Hepatocyte (in vitro differentiated cells): ENCODE results near the gene RGS3. TPM values are rescaled to one million over a fixed set of nuclear protein-coding genes. Genes with fewer than 3 reads are reported as not detected.

ENCODE experiments used
- DNase-seq: peaks from one replicate; pipeline ENCODE4 v3.0.0-alpha.2; 2016; ENCODE audit warnings: low spot score
- H2AFZ ChIP-seq: fragments of 200-600 bp; sonication (generic); 2 replicates; pipeline ENCODE4 v1.6.0; 2016; ENCODE audit warnings: antibody characterized with exemption, mild to moderate bottlenecking
- H3K27ac ChIP-seq: fragments of 200-600 bp; sonication (generic); 2 replicates; pipeline ENCODE4 v1.5.1; 2016; ENCODE audit warnings: mild to moderate bottlenecking
- H3K27me3 ChIP-seq: fragments of 200-600 bp; sonication (generic); 2 replicates; pipeline ENCODE4 v1.6.1; 2016
- H3K36me3 ChIP-seq: fragments of 200-600 bp; sonication (generic); replicated peaks from 2 replicates; pipeline ENCODE4 v1.5.1; 2016; ENCODE audit warnings: low read depth; ENCODE audit not compliant: insufficient read depth
- H3K4me1 ChIP-seq: fragments of 200-600 bp; sonication (generic); 2 replicates; pipeline ENCODE4 v1.5.1; 2016; ENCODE audit warnings: mild to moderate bottlenecking, moderate library complexity; ENCODE audit not compliant: insufficient read depth
- H3K4me2 ChIP-seq: fragments of 200-600 bp; sonication (generic); 2 replicates; pipeline ENCODE4 v1.6.0; 2016
- H3K4me3 ChIP-seq: fragments of 200-600 bp; sonication (generic); 2 replicates; pipeline ENCODE4 v1.5.1; 2016; ENCODE audit warnings: mild to moderate bottlenecking
- H3K79me2 ChIP-seq: fragments of 200-600 bp; sonication (generic); 2 replicates; pipeline ENCODE4 v1.6.0; 2017; ENCODE audit warnings: mild to moderate bottlenecking
- H3K9me2 ChIP-seq: fragments of 200-600 bp; sonication (generic); replicated peaks from 2 replicates; pipeline ENCODE4 v1.6.0; 2017; ENCODE audit warnings: mild to moderate bottlenecking; ENCODE audit not compliant: insufficient read depth
- H3K9me3 ChIP-seq: fragments of 200-600 bp; sonication (generic); 2 replicates; pipeline ENCODE4 v1.5.1; 2016; ENCODE audit warnings: low read depth, mild to moderate bottlenecking
- H4K20me1 ChIP-seq: fragments of 200-600 bp; sonication (generic); 2 replicates; pipeline ENCODE4 v1.6.0; 2016; ENCODE audit warnings: mild to moderate bottlenecking; ENCODE audit not compliant: insufficient read depth, poor library complexity, severe bottlenecking
- EZH2 ChIP-seq: fragments of 200-600 bp; sonication (generic); IDR thresholded peaks from 2 replicates; pipeline ENCODE4 v1.6.1; 2016; ENCODE audit warnings: antibody characterized with exemption, mild to moderate bottlenecking, borderline replicate concordance
- EZH2phosphoT487 ChIP-seq: fragments of 200-600 bp; sonication (generic); IDR thresholded peaks from one replicate; pipeline ENCODE4 v1.6.1; 2018; ENCODE audit warnings: antibody characterized with exemption, mild to moderate bottlenecking, low read depth, moderate library complexity; ENCODE audit not compliant: unreplicated experiment, severe bottlenecking
- WGBS: methylation state at CpG from one replicate; pipeline ENCODE4 v1.1.6; 2016; ENCODE audit warnings: low lambda C conversion rate; ENCODE audit errors: missing lambda C conversion rate; 5-methylcytosine and 5-hydroxymethylcytosine counted together
- polyA plus RNA-seq: library from polyadenylated mRNA; unstranded; fragments of >200 nt; fragmentation: Nextera tagmentation; extraction: Ambion mirVana; gene quantifications from 2 replicates; pipeline ENCODE4 v1.2.1, GENCODE V29; 2016
- total RNA-seq: library from RNA; depleted of rRNA; stranded (reverse); fragments of >200 nt; gene quantifications from 2 replicates; pipeline ENCODE4 v1.2.3, GENCODE V29; 2014
- TF ChIP-seq, protein P1 (sequence below): fragments of 200-600 bp; sonication (generic); IDR thresholded peaks from 2 replicates; pipeline ENCODE4 v1.5.1; 2016; ENCODE audit warnings: antibody characterized with exemption, mild to moderate bottlenecking; ENCODE audit not compliant: poor library complexity

Gene RGS3
- total and polyA plus RNA-seq, 2 experiments from 2014 or later, result 48.0 to 62.7 TPM

DNA sequence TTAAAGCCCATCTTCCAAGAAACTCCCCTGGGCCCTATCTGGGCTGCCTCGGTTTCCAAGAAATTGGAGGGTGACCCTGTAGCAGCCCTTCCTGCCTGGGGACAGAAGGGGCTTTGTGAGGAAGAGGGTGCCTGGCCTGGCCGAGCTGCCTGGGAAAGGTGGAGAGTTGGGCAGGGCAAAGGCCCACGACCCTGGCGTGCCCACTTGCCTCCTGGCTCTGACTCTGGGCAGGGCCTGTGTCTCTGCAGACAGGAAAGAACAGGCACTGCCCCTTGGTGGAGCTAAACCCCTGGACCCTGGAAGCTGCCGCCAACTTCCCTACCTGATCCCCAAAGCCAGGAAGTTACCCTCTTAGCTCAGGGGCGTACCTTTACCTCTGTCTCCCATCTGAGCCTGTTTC is 149.3 kb downstream of the RGS3 start:
- no peak overlapping the region for H2AFZ ChIP-seq
- H3K79me2 ChIP-seq, result no peaks in the 10 kb centered on the region
- no peak overlapping the region for H3K27ac ChIP-seq
- H3K36me3 ChIP-seq, result no peaks in the 10 kb centered on the region
- no peaks in the 10 kb centered on the region for H3K27me3 ChIP-seq
- H3K4me1 ChIP-seq, result peaks cover 21% of the 10 kb centered on the region
- no peak overlapping the region for H3K4me3 ChIP-seq
- no peaks in the 10 kb centered on the region for H3K9me3 ChIP-seq
- H3K4me2 ChIP-seq, result no peak overlapping the region
- H4K20me1 ChIP-seq, result no peaks in the 10 kb centered on the region
- no peak for TF ChIP-seq EZH2phosphoT487
- TF ChIP-seq, protein P1, sequence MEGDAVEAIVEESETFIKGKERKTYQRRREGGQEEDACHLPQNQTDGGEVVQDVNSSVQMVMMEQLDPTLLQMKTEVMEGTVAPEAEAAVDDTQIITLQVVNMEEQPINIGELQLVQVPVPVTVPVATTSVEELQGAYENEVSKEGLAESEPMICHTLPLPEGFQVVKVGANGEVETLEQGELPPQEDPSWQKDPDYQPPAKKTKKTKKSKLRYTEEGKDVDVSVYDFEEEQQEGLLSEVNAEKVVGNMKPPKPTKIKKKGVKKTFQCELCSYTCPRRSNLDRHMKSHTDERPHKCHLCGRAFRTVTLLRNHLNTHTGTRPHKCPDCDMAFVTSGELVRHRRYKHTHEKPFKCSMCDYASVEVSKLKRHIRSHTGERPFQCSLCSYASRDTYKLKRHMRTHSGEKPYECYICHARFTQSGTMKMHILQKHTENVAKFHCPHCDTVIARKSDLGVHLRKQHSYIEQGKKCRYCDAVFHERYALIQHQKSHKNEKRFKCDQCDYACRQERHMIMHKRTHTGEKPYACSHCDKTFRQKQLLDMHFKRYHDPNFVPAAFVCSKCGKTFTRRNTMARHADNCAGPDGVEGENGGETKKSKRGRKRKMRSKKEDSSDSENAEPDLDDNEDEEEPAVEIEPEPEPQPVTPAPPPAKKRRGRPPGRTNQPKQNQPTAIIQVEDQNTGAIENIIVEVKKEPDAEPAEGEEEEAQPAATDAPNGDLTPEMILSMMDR, result no peak
- TF ChIP-seq EZH2, result no peak
- no peak for DNase-seq
- 95% methylated on average over 6 of the region's 6 CpGs for WGBS
- no peaks in the 10 kb centered on the region for H3K9me2 ChIP-seq

GRCh38 chr9:113613815-113614413 is 150.4 kb downstream of the RGS3 start:
- no peaks in the 10 kb centered on the region for H3K9me2 ChIP-seq
- no peak overlapping the region for H2AFZ ChIP-seq
- no peak overlapping the region for H3K4me2 ChIP-seq
- H4K20me1 ChIP-seq, result no peaks in the 10 kb centered on the region
- no peaks in the 10 kb centered on the region for H3K79me2 ChIP-seq
- 82% methylated on average over 6 of the region's 6 CpGs for WGBS
- no peak overlapping the region for H3K4me3 ChIP-seq
- no peaks in the 10 kb centered on the region for H3K36me3 ChIP-seq
- peak overlapping the region; percentile 89 for H3K27ac ChIP-seq
- peaks cover 21% of the 10 kb centered on the region for H3K4me1 ChIP-seq
- TF ChIP-seq EZH2phosphoT487 (no peak), EZH2 (no peak)
- TF ChIP-seq, protein P1, result no peak
- H3K27me3 ChIP-seq, result no peaks in the 10 kb centered on the region
- no peaks in the 10 kb centered on the region for H3K9me3 ChIP-seq
- DNase-seq, result no peak

DNA sequence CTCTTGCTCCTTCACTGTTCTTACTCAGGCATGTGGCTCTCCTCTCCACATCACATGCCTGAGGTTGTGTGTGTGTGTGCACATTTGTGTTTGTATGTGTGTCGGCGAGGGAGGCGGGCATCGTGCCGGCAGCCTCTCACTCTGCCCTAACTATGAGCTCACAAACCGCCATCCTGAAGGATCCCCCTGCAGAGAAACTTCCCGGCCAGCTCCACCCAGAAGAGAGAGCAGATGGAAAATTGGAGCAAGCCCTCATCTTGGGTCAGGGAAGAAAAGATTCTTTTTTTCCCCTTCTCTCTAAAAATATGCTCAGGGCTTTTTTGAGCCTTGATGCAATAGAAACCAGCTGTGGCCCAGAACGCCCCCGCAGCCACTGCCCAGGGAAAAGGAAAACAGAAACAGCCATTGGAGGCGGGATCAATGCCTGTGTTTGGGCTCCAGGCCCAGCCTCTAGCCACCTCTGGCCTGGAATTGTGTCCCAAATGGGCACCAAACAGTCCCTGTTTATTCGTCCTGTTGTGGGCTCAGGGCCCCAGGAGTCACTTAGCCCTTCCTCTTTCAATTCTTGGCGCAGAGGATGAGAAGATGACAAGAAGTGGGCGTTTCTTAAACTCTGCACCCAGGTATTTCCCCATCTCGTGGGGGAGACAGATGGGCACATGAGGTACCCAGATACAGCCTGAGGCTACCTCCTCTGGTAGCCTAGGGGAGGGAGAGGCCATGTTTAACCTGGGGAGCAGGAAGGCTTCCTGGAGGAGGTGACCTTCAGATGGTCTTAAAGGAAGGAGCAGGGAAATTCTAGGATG is 151.5 kb downstream of the RGS3 start:
- Histone ChIP-seq H3K4me2 (no peak overlapping the region), H3K27me3 (no peaks in the 10 kb centered on the region), H2AFZ (no peak overlapping the region), H3K27ac (peak overlapping the region; percentile 89), H4K20me1 (no peaks in the 10 kb centered on the region), H3K79me2 (no peaks in the 10 kb centered on the region), H3K4me3 (no peak overlapping the region), H3K9me2 (no peaks in the 10 kb centered on the region), H3K9me3 (no peaks in the 10 kb centered on the region), H3K4me1 (peaks cover 19% of the 10 kb centered on the region), H3K36me3 (no peaks in the 10 kb centered on the region)
- TF ChIP-seq EZH2phosphoT487, result no peak
- TF ChIP-seq, protein P1, result no peak
- TF ChIP-seq EZH2, result no peak
- WGBS, result 60% methylated on average over 14 of the region's 14 CpGs
- DNase-seq, result peak; percentile 55
